ENCODE measurements around the gene PACSIN2.
"Not testable (repeated sequence)": the region's sequence is repeated elsewhere in the genome, so short reads cannot be mapped to it uniquely, and the experiment has no call there.

The PACSIN2 gene, protein sequence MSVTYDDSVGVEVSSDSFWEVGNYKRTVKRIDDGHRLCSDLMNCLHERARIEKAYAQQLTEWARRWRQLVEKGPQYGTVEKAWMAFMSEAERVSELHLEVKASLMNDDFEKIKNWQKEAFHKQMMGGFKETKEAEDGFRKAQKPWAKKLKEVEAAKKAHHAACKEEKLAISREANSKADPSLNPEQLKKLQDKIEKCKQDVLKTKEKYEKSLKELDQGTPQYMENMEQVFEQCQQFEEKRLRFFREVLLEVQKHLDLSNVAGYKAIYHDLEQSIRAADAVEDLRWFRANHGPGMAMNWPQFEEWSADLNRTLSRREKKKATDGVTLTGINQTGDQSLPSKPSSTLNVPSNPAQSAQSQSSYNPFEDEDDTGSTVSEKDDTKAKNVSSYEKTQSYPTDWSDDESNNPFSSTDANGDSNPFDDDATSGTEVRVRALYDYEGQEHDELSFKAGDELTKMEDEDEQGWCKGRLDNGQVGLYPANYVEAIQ

DNA sequence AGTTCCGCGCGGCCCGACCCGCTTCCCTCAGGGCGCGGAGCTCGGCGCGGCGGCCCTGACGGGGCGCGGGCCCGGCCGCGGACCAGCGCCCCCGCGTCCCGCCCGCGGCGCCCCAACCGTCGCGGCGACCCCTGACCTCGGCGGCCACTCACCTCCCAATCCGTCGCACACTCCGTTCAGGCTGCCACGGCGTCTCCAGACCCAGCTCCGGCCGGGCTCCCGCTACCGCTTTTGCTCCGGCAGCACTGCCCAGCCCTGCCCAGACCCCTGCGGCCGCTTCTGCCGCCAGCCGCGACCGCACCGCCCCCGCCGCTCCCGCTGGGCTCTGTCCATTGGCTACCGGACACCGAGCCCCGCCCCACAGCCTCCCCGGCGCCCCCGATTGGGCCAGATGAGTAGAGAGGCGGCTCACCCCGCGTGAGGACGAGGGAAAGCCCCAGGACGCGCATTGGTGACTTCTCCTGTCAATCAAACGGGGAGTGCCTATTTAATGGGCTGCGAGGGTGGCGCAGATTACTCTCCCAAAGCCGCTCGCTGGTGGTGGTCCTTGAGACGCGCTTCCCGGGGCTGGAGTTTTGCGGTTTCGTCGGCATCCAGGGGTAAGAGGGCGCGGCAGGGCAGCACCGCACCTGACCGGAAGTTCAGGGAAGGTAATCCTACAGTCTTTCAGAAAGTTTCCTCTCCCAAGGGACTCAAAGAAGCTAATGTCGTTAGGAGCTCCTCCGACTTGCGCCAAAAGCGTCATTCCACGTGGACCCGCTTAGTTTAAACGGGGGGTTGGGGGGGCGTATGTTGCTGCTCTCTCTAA, at the start of gene PACSIN2:
PACSIN2 (minus strand) TSS at position 281 of the 808 bp plus-strand sequence. CDS start 103,069 bp downstream, outside the sequence.
- peak; percentile 86 for FAIRE-seq
- peak; percentile 100 for DNase-seq (ENCODE audit: extremely low spot score, insufficient read length, low read depth)

DNA sequence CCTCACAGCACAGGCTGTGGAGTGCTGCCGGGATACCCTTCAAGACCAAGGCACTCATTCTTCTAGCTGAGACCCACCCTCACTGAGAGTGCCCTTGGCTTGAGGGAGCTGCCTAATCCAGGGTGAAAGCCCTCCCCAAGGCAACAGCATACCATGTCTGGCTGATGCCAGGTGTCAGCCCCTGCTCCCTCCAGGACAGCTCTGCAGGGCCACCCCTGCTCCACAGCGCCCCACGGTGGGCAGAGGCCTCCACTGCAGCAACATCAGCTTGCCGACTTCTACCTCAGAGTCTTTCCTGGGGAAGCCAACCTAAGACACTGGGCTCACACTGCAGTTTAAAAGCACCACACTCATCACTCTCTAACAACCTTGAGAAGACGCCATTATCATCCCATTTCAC, 45.2 kb upstream of the PACSIN2 start:
- DNase-seq (ENCODE audit: extremely low spot score, insufficient read length, low read depth), result no peak
- FAIRE-seq, result no peak

DNA sequence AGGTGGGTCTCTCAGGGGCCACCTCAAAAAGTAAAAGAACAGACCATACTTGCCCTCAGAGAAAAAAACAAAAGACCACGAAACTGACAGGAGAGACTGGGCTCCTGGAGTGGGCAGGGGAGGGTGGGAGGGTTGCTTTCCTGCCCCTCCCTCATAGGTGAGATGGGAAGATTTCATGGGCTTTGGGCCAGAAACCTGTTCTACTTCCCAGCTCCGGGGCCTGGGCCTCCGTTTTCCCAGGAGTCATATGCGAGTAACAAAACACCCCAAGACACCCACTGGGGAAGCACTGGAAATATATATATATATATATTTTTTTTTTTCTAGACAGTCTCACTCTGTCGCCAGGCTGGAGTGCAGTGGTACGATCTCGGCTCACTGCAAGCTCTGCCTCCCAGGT, 42.7 kb upstream of the PACSIN2 start:
- no peak for FAIRE-seq
- DNase-seq (ENCODE audit: extremely low spot score, insufficient read length, low read depth), result no peak

DNA sequence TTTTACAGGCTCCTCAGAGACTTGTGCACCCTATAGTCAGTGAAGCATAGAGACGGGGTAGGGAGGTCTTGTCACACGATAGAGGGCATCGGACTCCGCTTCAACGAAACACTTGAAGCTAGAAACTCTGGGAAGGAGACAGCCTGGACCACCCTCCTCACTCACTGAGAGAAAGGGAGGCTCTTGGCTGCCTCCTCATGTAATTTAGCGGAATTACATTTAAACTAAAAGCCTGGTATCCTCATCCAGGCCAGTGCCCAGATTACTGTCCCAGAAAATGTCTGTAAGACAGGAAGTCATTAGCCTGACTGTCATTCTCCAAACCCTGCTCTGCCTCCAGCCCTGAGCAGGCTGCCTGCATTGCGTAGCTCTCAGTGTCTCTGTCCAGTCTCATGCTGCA, 38.2 kb upstream of the PACSIN2 start:
- FAIRE-seq, result no peak
- no peak for DNase-seq (ENCODE audit: extremely low spot score, insufficient read length, low read depth)

DNA sequence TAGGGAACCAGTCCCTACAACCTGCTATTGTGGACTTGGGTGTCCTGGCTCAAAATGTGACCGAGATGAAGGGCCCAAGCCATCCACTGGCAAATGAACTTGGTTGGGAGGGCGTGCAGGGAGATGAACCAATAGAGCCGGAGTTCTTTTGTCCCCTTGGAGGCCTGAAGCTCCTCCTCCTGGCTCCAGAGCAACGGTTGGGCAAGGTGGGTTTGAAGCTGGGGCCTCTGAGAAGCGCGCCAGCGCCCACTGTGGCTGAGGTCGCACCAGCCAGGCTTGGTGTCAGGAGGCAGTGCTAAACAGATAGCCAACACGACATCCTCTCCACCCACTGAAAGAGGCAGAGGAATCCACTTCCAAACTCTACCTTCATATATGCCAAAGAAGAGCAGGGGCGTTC, 36.0 kb upstream of the PACSIN2 start:
- DNase-seq (ENCODE audit: extremely low spot score, insufficient read length, low read depth), result no peak
- no peak for FAIRE-seq

DNA sequence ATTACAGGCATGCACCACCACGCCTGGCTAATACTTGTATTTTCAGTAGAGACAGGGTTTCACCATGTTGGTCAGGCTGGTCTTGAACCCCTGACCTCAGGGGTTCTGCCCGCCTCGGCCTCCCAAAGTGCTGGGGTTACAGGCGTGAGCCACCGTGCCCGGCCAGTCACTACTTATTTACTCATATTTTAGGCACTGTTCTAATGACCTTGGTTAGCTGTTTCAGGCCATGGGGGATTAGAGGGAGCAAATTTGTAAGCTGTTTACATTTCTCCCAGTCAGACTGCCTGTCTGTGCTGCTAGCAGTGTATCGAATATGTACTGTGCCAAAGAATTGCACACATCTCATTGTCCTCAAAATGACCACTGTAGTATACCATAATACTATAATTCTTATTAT, 32.7 kb upstream of the PACSIN2 start:
- no peak for FAIRE-seq
- DNase-seq (ENCODE audit: extremely low spot score, insufficient read length, low read depth), result no peak

DNA sequence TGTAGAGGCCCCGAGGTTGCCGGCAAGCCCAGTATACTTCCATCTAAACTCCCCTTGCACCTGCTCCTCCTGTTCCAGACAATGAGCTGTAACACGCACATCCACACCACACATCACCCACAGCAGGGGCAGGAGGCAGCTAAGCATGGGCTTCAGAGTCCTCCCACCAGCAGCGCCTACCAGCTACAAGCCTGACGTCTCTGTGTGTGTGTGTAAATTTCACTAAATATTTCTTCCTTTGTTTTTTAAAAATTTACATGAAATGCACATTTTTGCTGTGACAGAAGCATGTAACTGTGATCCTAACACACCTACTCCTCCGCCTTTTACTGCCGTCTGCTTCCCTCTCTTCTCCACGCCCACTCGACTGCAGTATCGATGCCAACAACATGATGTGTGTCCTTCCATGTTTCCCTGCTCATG, 29.4 kb upstream of the PACSIN2 start:
- DNase-seq (ENCODE audit: extremely low spot score, insufficient read length, low read depth), result no peak
- FAIRE-seq, result no peak

DNA sequence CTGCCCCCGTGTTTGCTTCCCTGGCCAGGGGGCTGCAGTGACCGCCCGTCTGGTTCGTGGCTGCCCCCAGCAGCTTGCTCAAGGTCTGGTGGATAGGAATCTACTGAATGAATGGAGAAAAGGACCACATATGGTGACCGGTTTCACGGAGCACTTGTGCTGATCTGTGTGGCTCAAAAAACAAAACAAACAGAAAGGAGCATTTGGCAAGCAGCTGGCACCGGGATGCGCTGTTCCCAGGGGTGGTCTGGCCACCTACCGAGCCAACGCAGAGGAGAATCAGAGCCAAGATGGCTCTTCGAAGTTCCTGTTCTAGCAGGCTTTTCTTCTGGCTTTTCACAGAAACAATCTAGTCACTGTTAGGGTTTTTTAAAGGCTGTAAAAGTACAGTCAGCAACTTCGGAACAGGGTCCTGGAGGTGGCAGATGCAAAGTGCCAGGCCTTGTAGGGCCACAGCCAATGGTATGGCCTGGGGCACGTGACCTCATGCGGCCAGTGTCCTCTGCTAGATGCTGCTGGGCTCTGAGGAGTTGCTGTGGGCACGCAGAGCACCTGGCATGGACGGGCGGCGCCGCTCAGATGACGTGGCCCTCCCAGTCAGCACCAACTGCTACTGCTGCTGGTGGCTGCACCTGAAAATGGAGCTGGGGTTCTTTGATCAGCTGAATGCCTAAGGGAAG, 27.3 kb upstream of the PACSIN2 start:
- DNase-seq (ENCODE audit: extremely low spot score, insufficient read length, low read depth) (no peak), FAIRE-seq (no peak)

DNA sequence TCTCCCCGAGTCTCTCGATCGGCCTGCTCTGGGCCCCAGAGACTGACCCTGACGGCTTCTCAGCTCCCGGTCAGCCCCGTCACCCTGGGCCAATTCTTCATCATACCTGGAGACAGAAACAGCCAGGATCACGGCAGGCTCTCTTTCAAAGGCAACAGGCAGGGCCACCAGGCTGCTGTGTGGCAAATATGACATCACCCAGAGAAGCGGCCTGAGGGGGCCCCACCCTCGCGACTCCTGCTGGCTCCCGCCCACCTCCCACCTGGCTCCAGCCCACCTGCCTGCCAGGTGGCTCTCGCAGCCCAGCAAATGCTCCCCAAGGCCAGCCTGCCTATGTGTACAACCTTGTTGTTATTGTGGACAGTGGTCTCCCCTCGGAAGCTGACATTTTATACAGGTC, 24.9 kb upstream of the PACSIN2 start:
- DNase-seq (ENCODE audit: extremely low spot score, insufficient read length, low read depth), result no peak
- FAIRE-seq, result no peak

DNA sequence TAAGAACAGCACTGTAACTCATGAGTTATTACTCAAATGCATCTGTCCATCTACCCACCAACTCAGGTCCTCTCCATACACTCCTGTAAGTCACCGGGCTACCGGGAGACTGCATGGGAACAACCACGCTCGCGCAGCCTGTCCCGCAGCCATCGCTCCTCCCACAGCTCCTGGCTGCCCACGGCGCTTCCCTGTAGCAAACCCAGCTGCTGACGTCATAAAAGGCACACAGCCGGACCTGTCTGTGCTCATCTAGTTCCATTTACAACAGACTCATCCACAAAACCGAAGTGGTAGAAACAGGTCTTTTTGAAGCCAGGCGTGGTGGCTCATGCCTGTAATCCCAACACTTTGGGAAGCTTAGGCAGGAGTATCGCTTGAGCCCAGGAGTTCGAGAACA, 23.4 kb upstream of the PACSIN2 start:
- DNase-seq (ENCODE audit: extremely low spot score, insufficient read length, low read depth) (no peak), FAIRE-seq (no peak)

DNA sequence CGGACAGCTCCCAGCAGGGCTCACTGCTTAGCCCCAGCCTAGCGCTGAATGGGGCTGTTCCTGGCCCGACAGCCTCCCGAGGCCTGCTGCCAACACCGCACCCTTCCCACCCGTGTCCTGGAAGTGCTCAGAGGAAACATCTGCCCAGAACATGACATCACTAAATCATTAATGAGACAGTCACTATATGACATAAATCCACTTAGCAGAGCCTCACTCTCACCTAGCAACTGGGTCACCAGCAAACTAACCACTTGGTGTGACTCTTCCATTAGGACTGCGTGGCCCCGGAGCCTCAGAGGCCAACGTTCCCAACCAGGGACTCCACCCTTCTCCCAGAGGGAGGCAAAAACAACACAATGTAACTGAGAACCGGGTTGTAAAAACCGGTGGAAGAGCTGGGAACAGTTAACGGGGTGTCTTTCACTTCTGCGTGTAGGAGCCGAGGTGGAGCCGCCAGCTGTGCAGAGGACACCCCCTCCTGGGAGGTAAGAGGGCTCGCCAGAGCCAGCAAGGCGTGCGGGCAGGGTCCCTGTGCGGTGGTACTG, 21.4 kb upstream of the PACSIN2 start:
- no peak for DNase-seq (ENCODE audit: extremely low spot score, insufficient read length, low read depth)
- FAIRE-seq, result no peak

DNA sequence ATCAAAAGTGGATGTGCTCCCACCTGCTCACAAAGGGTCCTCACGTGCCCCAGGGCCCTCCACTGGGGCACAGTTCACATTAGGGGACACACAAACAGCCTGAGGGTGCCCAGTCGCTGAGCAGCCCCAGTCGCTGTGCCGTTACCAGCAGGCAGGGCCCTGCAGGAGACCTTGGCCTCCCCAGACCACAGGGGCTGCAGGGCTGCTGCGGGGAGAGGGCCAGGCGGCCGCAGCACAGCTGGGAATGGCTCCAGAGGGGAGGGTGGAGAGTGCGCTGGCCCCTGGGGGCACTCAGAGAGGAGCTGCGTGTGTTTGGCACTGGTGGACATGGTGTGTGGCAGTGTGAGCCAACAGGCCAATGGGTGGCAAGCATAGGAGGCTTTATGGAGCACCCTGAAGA, 20.3 kb upstream of the PACSIN2 start:
- no peak for DNase-seq (ENCODE audit: extremely low spot score, insufficient read length, low read depth)
- no peak for FAIRE-seq

DNA sequence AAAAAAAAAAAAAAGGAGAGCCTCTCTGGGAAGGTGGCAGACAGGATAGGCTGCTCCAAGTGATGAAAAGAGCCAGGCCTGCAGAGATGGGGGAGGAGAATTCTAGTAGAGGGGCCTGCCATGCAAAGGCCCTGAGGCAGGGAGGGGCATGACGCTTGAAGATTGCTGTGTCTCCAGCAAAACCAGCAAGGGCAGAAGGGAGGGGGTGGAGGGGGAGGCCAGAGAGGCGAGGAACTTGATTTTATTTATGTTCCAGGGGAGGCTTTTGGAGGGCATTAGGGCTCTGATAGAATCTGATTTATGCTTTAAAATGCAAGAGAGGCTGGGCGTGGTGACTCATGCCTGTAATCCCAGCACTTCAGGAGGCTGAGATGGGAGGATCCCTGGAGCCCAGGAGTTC, 16.7 kb upstream of the PACSIN2 start:
- FAIRE-seq (no peak), DNase-seq (ENCODE audit: extremely low spot score, insufficient read length, low read depth) (no peak)

DNA sequence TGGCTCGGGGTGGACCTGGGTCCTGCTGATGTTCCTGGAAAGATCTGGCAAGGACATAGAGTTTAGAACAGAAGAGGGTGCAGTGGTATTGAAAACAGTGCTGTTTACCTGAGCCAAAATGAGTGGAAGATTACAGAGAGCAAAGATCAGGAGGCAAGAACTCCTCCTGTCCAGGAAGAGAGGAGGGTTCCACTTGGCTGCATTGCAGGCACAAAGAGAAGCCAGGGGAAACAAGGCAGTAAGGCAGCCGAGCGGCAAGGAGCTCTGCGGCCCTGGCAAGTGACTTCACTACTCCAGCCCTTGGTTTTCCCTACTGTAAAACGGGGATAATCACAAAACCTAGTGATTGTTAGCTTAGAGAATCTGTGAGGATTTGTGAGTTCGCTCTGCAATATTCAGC, 3.7 kb upstream of the PACSIN2 start:
- FAIRE-seq (no peak), DNase-seq (ENCODE audit: extremely low spot score, insufficient read length, low read depth) (no peak)

DNA sequence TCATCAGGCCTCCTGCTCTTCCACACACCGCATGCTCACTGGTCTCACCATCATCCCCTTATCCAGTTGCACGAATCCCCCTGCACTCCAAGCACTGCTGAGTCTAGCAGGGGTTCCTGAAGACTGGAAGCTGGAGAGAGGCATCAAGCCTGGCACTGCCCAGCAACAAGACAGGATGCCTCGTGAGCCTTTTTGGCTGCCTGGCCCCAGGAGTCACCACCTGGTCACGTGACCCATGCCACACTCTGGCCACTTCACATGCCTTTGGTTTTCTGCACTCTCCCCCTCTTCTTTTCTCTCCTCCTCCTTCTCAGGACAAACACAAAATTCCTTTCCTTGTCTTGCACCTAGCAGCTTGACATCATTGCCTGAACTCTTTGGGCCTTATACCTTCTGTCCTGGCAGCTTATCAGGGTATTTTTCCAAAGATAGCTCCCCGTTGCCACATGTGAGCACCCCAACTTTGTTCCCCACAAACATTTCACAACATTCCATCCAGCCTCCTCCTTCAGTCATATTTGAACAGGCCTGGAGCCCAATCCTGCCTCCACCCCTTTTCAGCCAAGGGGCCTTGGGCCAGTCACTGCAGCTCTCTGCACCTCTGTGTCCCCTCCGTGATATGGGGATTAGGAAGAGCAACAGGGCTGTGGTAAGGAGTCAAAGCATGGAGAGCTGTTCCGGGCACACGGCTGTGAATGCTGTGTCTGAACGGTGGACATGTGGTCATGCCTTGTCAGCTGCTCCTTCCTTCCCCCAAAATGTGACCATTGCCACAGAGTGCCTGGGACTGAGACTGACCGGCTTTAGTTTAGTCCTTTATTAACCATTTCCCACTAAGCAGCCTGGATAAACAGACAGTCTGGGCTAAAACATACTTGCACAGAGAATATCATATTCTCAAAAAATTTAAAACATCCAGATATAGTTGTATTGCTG, 2.8 kb upstream of the PACSIN2 start:
- DNase-seq (ENCODE audit: extremely low spot score, insufficient read length, low read depth), result no peak
- no peak for FAIRE-seq

DNA sequence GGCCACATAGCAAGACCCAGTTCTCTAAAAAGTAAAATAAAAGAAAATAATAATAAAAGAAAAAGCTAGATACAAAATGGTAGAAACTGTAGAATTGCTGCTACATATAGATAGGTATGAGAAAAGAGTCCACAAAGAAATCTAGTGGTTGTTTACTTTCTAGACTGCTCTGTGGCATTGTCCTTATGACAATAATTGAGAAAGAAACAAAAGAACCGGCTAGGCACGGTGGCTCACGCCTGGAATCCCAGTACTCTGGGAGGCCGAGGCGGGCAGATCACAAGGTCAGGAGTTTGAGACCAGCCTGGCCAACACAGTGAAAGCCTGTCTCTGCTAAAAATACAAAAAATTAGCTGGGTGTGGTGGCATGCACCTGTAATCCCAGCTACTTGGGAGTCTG, 1.2 kb upstream of the PACSIN2 start:
- FAIRE-seq; DNase-seq (ENCODE audit: extremely low spot score, insufficient read length, low read depth): not testable (repeated sequence)

DNA sequence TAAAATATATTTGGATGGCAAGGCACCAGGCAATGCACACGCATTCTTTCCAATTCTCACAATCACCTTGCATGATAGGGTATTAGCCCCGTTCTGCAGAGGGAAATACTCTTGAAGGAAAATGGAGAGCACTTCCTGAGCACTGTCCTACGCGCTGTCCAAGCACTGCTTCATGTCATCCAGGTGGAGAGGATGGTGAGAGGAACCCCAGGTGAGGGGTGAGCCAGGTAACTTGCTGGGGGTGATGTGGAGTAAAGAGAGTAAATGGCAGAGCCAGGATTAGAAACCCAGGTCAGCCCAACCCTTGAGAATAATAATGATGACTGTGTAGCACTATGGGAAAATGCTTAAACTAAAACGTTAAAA, 711 bp upstream of the PACSIN2 start:
- DNase-seq (ENCODE audit: extremely low spot score, insufficient read length, low read depth) (no peak), FAIRE-seq (no peak)

DNA sequence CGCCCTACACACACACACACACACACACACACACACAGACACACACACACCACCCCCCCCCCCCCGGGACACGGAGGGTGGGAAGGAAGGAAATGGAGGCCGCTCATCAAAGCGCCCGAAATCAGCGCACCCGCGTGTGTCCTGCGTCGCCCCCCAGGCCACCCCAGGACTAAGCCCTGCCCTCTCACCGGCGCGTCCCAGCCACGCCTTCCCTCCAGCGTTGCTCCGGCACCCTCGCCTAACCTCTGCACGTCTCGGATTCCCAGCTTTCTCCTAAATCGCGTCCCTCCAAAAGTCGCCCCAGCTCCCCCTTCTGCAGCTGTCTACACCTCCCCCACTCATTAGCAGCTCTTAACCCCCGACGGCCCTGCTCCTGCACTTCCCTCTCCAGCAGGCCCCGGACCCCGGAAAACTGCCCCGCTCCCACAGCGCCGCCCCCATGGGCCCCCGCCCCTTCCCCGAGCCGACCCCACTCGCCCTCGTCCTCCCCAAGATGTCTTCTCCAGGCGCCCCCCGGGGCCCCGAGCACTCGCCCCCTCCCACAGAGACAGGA, 557 bp downstream of the PACSIN2 start:
- DNase-seq (ENCODE audit: extremely low spot score, insufficient read length, low read depth) (no peak), FAIRE-seq (peak; percentile 36)
